Inflammatory macrophage treated with lipopolysaccharide for 1 hour (primary cell): ENCODE results near the gene IL1RN.

Source experiments
- DNase-seq, 2 donors: peaks; one replicate each; pipeline ENCODE4 v3.0.0-alpha.2; 2020 to 2022

Gene IL1RN

GRCh38 chr2:113129519-113130078 is 2.2 kb downstream of the IL1RN start:
- no peak for DNase-seq

- DNase-seq: no peak
These were observed 4.2 kb downstream of the IL1RN start for GRCh38 chr2:113131352-113132185.

DNA sequence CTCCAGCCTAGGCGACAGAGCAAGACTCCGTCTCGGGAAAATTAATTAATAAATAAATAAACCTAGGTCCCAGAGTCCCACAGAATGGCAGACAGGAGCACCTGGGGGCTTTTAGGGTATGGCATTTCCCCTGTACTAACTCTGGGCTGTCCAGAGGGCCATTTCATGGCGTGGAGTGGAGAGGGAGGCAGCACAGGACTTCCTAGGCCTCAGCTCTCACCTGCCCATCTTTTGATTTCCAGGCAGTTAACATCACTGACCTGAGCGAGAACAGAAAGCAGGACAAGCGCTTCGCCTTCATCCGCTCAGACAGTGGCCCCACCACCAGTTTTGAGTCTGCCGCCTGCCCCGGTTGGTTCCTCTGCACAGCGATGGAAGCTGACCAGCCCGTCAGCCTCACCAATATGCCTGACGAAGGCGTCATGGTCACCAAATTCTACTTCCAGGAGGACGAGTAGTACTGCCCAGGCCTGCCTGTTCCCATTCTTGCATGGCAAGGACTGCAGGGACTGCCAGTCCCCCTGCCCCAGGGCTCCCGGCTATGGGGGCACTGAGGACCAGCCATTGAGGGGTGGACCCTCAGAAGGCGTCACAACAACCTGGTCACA is 5.1 kb downstream of the IL1RN start:
- DNase-seq: no peak

- DNase-seq: peak in 1 of 2 donors; percentile 40
These were observed 6.6 kb downstream of the IL1RN start for GRCh38 chr2:113133704-113134598.

DNA sequence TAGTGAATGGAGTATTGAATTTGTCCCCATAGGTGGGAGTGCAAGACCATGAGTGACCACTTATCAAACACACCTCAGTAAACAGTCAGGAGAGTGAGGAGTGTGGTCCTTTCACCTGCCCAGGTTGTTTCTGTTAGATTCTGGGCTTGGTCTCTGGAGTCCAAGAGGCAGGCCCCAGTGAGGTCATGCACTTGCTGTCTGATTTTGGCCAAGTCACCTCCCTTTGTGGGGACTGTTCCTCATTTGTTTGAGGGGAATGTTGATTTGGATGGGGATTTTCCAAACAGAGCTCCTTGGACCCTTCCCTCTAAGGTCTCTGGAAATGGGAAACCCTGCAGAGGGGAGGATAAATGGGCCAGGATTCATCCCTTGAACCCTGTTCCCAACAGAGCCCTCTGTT is 7.3 kb downstream of the IL1RN start:
- peak; percentile 63 to 66 for DNase-seq

DNA sequence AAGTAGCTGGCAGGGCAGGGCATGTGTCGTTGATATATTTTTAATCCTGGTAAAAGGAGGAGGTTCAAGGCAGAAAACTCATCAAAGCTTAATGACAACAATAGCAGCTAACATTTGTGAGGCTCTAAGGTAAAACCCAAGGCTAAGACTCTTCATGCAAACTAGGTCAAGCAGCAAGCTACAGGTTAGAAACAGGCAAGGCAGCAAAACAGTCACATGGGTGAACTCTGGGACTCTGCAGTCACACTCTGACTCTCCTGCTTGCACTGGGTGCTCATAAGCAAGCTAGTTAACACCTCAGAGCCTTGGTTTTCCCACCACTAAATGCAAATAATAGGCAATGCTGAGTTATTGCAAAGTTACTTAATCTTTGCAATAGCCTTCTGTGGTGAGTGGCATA is 7.9 kb downstream of the IL1RN start:
- peak in 1 of 2 donors; percentile 29 for DNase-seq

DNA sequence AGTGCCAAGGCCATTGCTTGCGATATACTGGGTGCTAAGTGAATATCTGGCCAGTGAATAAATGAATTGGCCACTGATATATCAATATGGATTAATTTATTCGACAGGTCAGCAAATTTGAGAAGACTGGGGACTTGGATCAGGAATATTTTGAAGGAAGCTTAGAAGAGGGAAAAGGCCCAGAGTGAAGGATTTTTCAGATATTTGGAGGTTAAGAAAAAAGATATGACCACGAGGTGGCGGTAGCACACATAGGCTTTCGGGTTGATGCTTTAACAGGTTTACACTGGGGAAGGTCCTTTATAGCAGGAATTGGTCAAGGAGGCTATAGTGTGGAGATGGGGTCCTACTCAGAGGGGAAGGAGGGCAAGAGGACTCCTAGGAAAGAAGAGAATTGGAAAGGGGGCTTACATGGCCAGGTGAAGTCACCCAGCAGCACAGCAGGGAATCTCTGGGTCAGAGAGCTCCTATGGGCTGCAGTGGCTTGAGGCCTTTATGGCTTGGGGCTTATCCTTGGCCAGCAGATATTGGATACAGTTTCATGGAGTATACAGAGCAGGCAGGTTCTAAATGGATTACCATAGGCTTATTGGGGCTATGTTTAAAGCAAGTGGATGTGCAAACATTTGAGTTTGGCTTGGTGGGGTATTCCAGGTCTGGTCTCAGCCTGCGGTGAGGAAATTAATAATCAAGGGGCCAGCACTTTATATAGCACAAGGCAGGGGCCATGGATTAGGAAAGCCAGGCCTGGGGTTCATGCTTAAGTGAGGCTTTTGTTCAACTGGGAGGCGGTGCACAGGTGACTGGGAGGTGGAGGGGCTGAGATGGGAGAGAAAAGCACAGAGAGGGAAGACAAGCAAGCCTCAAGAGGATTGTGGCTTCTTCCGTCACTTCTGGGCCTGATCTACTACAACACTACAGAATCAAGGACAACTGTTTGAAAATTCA is 9.7 kb downstream of the IL1RN start:
- peak in 1 of 2 donors; percentile 85 for DNase-seq

DNA sequence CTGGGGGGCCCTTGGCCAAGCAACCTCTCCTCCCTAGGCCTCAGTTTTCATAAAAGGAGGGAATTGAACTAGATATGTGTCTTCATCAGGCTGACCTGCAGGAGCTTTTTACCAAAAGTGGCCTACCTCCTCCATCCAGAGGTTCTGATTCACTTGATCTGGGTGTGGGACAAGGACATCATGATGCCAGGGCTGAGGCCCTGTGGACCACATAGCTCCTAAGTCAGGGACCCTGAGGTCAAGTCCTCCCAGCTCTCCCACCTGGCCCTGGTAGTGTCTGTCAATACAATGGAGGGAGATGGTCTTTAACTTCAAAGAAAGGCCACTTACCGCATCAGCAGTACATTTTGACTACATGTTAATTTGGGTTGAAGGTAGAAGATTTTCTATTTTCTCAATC is 10.4 kb downstream of the IL1RN start:
- DNase-seq: no peak

DNA sequence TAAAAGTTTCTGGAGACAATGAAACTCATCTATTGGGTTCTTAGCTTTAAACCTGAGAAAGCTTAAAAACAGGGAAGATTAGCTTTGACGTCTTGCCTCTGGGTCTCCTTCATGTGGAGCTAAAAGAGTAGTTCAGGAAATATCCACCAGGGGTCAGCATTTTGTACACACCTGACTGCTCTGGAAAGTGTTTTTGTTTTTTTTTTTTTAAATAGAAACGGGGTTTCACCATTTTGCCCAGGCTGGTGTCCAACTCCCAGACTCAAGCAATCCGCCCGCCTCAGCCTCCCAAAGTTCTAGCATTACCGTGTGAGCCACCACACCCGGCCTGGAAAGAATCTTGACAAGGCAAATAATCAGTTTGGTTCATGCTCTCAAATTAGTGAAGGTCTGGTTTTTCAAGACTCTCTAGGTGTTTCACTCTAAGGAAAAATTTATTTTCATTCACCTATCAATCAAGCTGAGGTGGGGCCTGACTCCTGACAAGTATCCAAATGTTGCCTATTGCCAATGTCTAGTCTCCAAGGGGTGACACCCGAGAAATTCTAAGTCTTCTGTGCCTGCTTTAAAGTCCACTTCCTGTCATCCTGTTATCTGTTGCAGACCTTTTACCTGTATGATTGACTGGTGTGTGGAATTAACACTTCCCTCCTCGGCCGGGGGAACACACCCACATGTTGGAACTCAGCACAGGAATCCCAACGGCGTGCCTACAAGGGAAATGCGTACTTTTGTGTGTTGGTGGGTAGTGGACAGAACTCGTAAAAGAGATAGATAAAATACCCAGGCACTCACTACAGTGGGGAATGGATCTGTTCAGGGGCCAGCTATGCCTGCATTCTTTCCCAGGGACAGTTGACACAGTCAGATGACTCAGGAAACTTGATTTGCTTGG is 11.3 kb downstream of the IL1RN start:
- peak in 1 of 2 donors; percentile 94 for DNase-seq

GRCh38 chr2:113141451-113141850 is 14.1 kb downstream of the IL1RN start:
- DNase-seq: no peak

DNA sequence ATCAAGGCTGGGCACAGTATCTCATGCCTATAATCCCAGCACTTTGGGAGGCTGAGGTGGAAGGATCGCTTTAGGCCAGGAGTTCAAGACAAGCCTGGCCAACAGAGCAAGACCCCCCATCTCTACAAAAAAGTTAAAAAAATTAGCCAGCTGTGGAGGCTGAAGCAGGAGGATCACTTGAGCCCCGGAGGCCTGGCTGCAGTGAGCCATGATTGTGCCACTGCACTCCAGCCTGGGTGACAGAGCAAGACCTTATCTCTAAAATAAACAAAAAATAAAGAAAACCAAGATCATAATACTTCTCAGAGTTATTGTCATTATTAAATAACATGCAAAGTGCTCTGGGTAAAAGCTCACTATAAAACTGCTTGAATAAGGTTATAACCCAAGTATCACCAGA is 14.9 kb downstream of the IL1RN start:
- DNase-seq: no peak

GRCh38 chr2:113144259-113144658 is 16.9 kb downstream of the IL1RN start:
- no peak for DNase-seq

DNA sequence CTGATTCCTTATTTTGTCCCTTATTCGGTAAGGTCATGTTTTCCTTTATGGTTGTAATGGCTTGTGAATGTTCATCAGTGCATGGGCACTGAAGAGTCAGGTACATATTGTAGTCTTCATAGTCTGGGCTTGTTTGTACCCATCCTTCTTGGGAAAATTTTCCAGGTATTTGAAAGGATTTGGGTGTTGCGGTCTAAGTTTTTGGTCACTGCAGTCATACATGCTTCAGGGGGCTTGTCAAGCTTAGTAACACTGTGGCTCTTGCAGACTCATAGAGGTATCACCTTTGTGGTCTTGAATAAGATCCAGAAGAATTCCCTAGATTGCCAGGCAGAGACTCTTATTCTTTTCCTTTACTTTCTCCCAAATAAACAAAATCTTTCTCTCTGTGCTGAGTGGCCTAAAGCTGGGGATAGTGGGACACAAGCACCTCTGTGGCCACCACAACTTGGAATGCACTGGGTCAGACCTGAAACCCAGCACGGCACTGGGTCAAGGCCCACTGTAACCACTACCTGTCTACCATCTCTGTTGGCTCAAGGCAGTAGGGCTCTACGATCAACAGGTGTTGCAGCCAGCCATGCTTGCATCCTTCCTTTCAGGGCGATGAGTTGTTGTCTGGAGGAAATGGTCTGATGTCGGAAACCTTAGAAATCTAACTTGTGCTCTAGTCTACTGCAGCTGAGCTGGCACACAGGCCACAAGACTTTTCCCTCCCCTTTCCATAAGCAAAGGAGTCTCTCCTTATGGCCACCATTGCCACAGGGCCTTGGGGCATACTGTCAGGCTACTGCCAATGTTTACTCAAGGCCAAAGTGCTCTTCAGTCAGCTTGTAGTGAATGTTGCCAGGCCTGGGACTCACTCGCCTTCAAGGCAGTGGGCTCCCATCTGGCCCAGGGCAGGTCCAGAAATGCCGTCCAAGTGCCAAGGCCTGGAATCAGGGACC is 21.5 kb downstream of the IL1RN start:
- no peak for DNase-seq

DNA sequence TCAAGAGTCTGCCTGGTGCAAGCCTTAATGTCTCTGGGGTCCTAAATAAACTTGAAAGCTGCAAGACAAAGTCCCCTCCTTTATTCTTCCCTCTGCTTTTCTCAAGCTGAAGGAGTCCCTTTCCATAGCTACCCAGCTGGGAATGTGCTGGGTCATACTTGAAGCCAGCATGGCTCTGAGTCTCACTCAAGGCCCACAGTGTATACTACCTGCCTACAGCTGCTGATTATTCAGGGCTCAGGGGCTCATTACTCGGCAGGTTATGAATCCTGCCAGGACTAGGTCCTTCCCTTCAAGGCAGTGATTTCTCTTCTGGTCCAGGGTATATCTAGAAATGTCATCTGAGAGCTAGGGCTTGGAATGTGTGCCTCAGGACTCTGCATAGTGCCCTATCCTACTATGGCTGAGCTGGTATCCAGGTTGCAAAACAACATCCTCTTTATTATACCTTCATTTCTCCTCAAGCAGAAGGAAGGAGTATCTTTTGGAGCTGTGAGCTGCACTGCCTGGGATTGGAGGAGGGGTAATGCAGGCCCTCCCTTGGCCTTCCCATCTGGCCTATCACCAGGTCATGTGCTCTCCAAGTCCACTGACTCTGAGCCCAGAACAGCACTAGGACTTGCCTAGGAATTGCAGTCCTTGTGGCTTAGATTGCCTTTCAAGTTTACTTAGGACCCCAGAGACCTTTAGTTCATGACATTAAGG is 22.3 kb downstream of the IL1RN start:
- no peak for DNase-seq

GRCh38 chr2:113150258-113150601 is 22.8 kb downstream of the IL1RN start:
- DNase-seq: no peak

- DNase-seq: no peak
These were observed 27.9 kb downstream of the IL1RN start for GRCh38 chr2:113155331-113155730.

DNA sequence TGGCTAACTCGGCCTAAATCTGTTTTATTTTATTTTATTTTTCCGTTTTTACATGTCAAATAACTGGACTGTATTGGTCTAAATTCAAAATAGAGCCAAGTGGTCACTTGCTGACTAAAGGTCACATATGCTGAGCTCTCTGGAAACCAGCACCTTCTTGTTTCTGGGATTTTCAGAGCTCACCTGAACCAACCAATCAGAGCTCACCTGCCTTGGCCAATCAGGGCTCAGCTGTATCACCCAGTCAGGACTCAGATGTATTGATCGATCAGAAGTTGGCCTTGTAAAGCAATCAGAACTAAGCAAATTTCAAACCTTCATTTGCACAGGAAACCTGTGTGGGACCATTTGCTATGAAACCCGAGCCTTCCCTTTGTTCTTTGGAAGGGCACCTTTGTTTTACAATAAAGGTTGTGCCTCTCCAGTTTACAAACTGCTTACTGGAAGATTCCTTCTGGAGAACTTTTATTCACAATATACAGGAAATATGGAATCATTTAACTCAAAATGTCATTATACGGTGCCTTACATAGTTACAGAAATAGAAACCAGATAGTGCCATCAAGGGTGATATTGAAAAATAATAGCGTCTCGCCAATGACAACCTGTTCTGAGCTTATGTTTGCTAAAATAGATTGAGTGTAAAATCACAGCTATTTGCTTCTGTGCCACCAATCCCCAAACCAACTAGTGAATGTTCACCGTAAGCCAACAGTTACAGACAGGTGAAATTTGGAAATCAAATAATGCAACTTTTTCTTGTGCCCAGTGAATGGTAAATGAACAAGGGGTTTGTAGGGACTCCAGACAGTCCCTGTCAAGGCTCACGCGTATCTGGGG is 29.1 kb downstream of the IL1RN start:
- DNase-seq: no peak
